Prostate gland (tissue), 2 donors: ENCODE data around the gene NGB. TPM values are rescaled to one million over a fixed set of nuclear protein-coding genes. Genes with fewer than 3 reads are reported as not detected.

Experiments
- DNase-seq: peaks from one replicate; pipeline ENCODE4 v3.0.0-alpha.2; 2019; ENCODE audit warnings: low spot score
- H3K27ac ChIP-seq, 2 donors: fragments of 200-600 bp; sonication (generic); 2 replicates each; pipeline ENCODE4 v1.5.1; 2017 to 2019
- H3K27me3 ChIP-seq: fragments of 200-600 bp; sonication (generic); replicated peaks from 2 replicates; pipeline ENCODE4 v1.5.1; 2019; ENCODE audit not compliant: insufficient read depth
- H3K36me3 ChIP-seq, 2 donors: fragments of 200-600 bp; sonication (generic); 1 replicate in 1 of 2; 2 replicates in 1 of 2; pipeline versions ENCODE4 v1.5.1 to v1.8.1; 2017 to 2019
- H3K4me1 ChIP-seq: fragments of 200-600 bp; sonication (generic); replicated peaks from 2 replicates; pipeline ENCODE4 v1.5.1; 2019
- H3K4me3 ChIP-seq, 2 donors: fragments of 200-600 bp; sonication (generic); 2 replicates each; pipeline ENCODE4 v1.5.1; 2017 to 2019
- H3K9me3 ChIP-seq: fragments of 200-600 bp; sonication (generic); 2 replicates; pipeline ENCODE4 v1.5.1; 2017
- CTCF ChIP-seq, 4 experiments: fragments of 200-600 bp in 2 of 4; fragments of 450-650 bp in 2 of 4; sonication (generic) in 2 of 4; IDR thresholded peaks; 1 replicate in 3 of 4; 2 replicates in 1 of 4; pipeline ENCODE4 v1.5.1; 2016 to 2019; ENCODE audit warnings: antibody characterized with exemption in 4 of 4, mild to moderate bottlenecking in 2 of 4, moderate library complexity in 2 of 4
- POLR2A ChIP-seq: fragments of 450-650 bp; IDR thresholded peaks from one replicate; pipeline ENCODE4 v1.6.1; 2016; ENCODE audit warnings: antibody characterized with exemption, mild to moderate bottlenecking
- POLR2AphosphoS5 ChIP-seq: sonication (generic); formaldehyde crosslinking; IDR thresholded peaks from one replicate; pipeline ENCODE4 v1.6.1; 2017; ENCODE audit warnings: antibody characterized with exemption
- WGBS: methylation state at CpG from one replicate; pipeline ENCODE4 v1.1.5; 2018; 5-methylcytosine and 5-hydroxymethylcytosine counted together
- intact Hi-C: fragments of 100-400 bp; cut with DNase I; formaldehyde crosslinking; loops from one replicate; pipeline ENCODE4 v1.14.2; 2022
- total RNA-seq, 2 donors: library from RNA; depleted of rRNA; stranded (reverse); fragments of >200 nt; gene quantifications; one replicate each; pipeline ENCODE4 v1.1.0, GENCODE V29; 2016

NGB gene
- total RNA-seq, 2 donors from 2014 or later, result 0.91 TPM; not detected in 1

- 82% methylated on average over 16 of the region's 16 CpGs for WGBS
- Histone ChIP-seq H3K4me3 (no peak overlapping the region), H3K9me3 (no peaks in the 10 kb centered on the region), H3K27ac (no peak overlapping the region), H3K27me3 (no peaks in the 10 kb centered on the region), H3K4me1 (no peaks in the 10 kb centered on the region), H3K36me3 (no peaks in the 10 kb centered on the region)
- no peak for DNase-seq
- TF ChIP-seq CTCF (IDR thresholded peaks at IDR 0.05) (no peak), POLR2A (no peak), POLR2AphosphoS5 (no peak)
- intact Hi-C loops, result no loop called here
Observed at GRCh38 chr14:77264466-77265186, 6.4 kb downstream of the NGB start.

GRCh38 chr14:77260631-77261030, 10.4 kb downstream of the NGB start:
- H3K4me1 ChIP-seq, result no peaks in the 10 kb centered on the region
- intact Hi-C loops, result no loop called here
- H3K27me3 ChIP-seq, result no peaks in the 10 kb centered on the region
- no peak for DNase-seq
- no peak overlapping the region for H3K27ac ChIP-seq
- 35% methylated on average over 9 of the region's 10 CpGs for WGBS
- H3K4me3 ChIP-seq, result no peak overlapping the region
- no peak for TF ChIP-seq POLR2A
- TF ChIP-seq CTCF (IDR thresholded peaks at IDR 0.05), result no peak
- no peak for TF ChIP-seq POLR2AphosphoS5
- H3K36me3 ChIP-seq, result no peaks in the 10 kb centered on the region
- H3K9me3 ChIP-seq, result no peaks in the 10 kb centered on the region

GRCh38 chr14:77260199-77260598, 10.8 kb downstream of the NGB start:
- Histone ChIP-seq H3K36me3 (no peaks in the 10 kb centered on the region), H3K27me3 (no peaks in the 10 kb centered on the region), H3K4me3 (no peak overlapping the region), H3K9me3 (no peaks in the 10 kb centered on the region), H3K27ac (no peak overlapping the region), H3K4me1 (no peaks in the 10 kb centered on the region)
- TF ChIP-seq CTCF (IDR thresholded peaks at IDR 0.05) (no peak), POLR2A (no peak), POLR2AphosphoS5 (no peak)
- DNase-seq, result no peak
- WGBS, result 94% methylated on average over 11 of the region's 11 CpGs
- intact Hi-C loops, result no loop called here

- Histone ChIP-seq H3K36me3 (no peaks in the 10 kb centered on the region), H3K27me3 (no peaks in the 10 kb centered on the region), H3K27ac (no peak overlapping the region), H3K9me3 (no peaks in the 10 kb centered on the region), H3K4me3 (no peak overlapping the region), H3K4me1 (no peaks in the 10 kb centered on the region)
- WGBS, result 64% methylated on average over 11 of the region's 11 CpGs
- TF ChIP-seq POLR2AphosphoS5 (no peak), POLR2A (no peak), CTCF (IDR thresholded peaks at IDR 0.05) (no peak)
- intact Hi-C loops, result no loop called here
- no peak for DNase-seq
Observed at GRCh38 chr14:77259025-77259715, 11.8 kb downstream of the NGB start.

- intact Hi-C loops, result no loop called here
- no peak overlapping the region for H3K27ac ChIP-seq
- no peaks in the 10 kb centered on the region for H3K27me3 ChIP-seq
- no peaks in the 10 kb centered on the region for H3K36me3 ChIP-seq
- no peaks in the 10 kb centered on the region for H3K4me1 ChIP-seq
- no peaks in the 10 kb centered on the region for H3K9me3 ChIP-seq
- DNase-seq, result no peak
- 90% methylated on average over 5 of the region's 5 CpGs for WGBS
- no peak for TF ChIP-seq POLR2AphosphoS5
- TF ChIP-seq CTCF (IDR thresholded peaks at IDR 0.05), result no peak
- TF ChIP-seq POLR2A, result no peak
- H3K4me3 ChIP-seq, result no peak overlapping the region
Observed at GRCh38 chr14:77258566-77258965, 12.4 kb downstream of the NGB start.
